GM21786 (cell line): ENCODE data around the gene SLC16A6.
A peak's percentile ranks its signal among the peaks of the same experiment; 100 is the strongest.
"Not testable (repeated sequence)": the region's sequence is repeated elsewhere in the genome, so short reads cannot be mapped to it uniquely, and the experiment has no call there.

Experiments
- ATAC-seq: cut with Tn5 transposase; IDR thresholded peaks from one replicate; pipeline ENCODE4 v1.9.1; 2021; ENCODE audit not compliant: unreplicated experiment

The SLC16A6 gene

DNA sequence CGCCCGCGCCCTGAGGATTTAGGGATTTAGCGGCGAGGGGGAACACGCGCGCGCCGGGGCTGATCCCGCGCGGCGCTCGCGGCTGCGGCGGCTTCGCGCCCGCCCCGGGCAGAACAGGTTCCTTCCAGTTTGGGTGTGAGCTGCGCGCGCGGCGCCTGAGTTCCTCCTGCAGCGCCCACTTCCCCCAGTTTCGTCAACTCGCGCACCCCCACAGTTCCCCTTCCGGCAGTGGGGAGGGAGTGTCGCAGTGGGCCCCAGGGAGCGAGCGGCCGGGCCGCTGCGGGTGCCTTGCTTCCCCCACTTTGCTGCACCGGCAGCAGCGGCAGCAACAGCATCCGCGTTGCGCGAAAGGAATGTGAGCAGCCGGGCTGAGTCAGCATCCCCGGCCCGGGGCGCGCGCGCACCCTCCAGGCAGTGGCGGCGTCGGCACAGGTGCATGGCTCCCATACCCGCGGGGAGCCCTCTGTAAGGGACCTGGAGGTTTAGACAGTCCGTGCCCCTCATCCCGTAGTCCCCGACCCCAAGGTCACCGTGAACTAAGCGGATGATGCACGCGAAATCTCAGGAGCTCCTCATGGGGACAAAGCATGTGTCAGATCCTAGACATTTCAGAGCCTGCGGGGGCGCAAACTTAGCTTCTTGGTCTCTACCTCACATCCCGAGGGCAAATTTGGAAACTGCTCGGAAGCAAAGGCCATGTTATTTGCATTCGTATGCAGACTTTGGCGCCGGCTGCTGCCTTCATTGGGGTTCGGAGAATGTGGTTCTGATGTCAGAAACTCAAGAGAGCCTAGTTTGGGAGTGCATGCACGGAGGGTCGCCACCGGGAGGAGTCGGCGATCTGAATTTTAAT lies 1.1 kb upstream of the SLC16A6 start:
- ATAC-seq = peak; percentile 53

DNA sequence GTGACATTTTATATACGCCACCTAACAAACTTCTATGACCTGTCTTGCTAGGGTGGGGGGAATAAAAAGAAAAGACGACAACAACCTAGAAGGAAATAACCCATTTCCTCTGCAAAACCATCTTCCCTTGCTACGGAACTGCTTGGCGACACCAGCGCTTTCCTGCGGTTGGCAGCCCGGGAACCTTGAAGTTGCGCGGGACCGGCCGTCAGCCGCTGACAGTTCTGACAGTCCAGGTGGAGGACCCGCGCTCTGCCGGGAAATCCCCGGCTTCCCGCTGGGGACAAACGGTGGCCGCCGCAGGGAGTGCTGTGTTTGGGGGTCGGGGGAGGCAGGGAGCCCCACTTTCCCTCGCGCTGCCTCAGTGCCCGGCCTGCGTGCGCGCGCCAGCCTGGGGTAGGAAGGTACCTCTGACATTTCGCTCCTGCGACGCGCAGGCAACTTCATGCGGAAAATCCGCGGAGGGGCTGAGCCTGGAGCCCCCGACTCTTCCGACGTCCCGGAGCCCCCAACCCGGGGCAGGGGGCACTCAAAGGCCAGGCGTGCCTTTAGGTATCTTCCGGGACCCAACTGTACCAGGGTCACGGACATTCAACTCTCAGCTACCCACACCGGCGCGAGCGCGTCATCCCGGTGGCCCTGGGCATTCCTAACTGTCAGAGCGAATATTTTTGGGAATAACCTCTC lies 516 bp downstream of the SLC16A6 start:
- no peak for ATAC-seq

DNA sequence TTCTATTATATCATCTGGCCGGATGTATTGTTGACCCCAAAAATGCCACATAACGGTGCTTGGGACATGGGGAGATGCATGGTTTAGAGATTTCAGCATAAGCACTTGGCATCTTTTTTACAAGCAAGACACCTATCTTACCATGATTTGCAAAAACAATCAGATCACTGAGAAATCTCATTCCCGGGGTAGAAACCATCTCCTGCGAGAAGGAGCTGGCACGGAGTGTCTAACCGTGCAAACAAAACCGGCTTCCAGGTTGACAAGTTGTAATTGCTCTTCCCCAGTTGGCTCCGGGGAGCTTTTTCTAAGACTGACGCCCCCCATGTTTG lies 1.0 kb downstream of the SLC16A6 start:
- no peak for ATAC-seq

DNA sequence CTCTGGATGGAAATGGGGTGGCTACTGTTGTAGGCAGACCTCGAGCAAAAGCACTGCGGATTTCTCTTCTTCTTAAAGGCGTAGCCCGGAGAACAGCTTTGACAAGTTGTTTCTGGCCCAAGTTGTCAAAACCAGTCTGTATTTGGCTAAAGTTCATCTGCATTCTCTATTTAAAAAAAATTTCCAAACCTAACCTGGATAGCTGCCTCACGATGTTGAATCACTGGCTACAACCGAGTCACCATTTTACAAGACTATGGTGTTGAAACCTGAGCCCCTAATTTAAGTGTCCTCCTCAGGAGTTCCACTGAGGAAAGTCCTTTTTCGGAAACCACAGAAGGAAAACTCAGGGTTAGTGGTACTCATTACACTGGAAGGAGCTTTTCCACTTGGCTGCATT lies 1.5 kb downstream of the SLC16A6 start:
- no peak for ATAC-seq

DNA sequence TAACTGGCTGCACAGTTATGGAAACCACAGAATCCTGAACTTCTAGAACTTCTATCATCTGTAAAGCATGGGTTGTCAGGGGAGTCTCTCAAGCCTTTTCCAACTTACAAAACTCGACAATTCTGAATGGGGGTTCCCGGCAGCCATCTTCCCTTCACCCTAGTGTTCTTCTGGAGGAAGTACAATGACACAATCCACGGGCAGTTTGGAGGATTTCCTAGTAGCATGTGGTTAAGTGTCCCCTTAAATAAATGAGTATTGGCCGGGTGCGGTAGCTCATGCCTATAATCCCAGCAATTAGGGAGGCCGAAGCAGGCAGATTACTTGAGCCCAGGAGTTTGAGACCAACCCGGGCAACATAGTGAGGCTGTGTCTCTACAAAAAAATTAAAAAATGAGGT lies 2.1 kb downstream of the SLC16A6 start:
- ATAC-seq = no peak

DNA sequence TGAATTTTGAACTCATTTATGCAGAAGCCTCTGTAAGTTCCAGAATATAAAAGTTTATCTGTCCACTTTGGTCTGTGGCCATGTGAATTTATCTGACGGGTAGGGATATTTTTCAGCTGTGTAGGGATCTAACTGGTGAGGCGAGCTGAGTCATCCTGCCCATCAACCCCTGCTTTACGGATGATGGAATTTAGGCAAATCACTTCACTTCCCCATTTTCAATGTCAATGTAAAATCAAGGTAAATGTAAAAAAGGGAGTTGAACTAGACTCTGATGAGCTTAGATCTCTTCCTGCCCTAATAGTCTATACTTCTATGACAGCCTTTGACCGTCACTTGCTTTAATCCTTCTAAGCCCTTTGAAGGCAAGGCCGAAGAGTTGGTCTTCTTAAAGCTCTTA lies 2.6 kb downstream of the SLC16A6 start:
- ATAC-seq = no peak

DNA sequence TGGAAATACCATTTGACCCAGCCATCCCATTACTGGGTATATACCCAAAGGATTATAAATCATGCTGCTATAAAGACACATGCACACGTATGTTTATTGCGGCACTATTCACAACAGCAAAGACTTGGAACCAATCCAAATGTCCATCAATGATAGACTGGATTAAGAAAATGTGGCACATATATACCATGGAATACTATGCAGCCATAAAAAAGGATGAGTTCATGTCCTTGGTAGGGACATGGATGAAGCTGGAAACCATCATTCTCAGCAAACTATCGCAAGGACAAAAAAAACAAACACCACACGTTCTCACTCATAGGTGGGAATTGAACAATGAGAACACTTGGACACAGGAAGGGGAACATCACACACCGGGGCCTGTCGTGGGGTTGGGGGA lies 9.0 kb downstream of the SLC16A6 start:
- not testable (repeated sequence) for ATAC-seq

DNA sequence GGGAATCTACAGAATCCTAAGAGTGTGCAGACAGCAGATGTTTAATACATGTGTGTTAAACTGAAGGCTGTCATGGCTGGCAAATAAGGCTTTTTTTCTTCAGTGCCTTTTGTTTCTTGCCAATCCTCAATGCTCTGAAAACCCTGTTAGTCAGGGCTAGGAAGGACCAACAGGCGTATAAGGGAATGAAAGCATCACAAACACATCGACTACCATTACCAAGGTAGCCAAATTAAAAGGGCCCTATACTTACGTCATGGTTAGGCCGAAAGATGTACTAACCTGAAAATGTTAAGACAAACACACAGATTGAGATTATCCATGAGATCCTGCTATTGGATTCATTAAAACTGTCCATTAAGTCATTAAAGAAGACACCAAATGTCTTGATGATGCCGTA lies 13.1 kb downstream of the SLC16A6 start:
- no peak for ATAC-seq

DNA sequence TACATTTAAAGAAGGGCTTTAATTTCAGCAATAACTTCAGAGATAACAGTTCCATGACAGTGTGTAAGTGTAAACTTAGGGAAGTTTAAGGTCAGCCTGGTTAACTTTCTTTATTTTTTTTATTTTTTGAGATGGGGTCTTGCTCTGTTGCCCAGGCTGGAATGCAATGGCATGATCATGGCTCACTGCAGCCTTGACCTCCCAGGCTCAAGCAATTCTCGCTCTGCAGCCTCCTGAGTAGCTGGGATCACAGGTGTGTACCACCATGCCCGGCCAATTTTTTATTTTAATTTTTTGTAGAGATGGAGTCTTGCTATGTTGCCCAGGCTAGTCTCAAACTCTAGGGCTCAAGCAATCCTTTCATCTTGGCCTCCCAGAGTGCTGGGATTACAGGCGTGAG lies 14.6 kb downstream of the SLC16A6 start:
- not testable (repeated sequence) for ATAC-seq

DNA sequence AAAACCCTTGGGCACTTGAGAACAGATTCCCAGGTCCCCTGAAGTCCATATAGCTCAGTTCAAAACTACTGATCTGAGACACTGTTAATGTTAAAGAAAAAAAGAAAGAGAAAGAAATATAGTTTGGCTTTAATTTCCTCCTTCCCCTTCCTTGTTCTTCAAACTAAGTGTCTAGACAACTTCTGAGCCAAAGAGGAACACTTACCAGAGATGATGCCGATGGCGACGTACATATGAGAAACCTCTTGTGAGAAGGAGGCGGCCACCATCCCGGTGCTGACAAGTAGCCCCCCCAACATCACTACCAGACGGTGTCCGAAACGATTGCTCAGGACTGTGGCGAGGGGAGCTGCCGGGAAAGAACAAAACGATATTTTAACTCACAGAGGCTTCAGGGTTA lies 17.2 kb downstream of the SLC16A6 start:
- no peak for ATAC-seq

DNA sequence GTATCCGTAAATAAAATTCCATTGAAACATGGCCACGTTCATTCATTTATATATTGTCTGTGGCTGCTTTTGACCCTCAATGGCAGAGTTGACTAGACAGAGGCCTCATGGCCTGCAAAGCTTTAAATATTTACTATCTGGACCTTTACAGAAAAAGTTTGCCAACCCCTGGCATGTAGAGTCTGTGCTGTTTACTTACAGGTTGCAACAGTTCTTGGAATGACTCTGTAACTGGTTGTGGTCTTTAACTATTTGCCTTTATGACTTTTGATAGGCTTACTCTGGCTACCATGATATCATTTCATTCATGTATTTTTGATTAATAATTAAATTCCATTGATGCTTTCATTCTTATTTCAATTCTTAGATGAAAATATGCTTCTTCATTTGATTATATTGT lies 25.1 kb downstream of the SLC16A6 start:
- not testable (repeated sequence) for ATAC-seq

DNA sequence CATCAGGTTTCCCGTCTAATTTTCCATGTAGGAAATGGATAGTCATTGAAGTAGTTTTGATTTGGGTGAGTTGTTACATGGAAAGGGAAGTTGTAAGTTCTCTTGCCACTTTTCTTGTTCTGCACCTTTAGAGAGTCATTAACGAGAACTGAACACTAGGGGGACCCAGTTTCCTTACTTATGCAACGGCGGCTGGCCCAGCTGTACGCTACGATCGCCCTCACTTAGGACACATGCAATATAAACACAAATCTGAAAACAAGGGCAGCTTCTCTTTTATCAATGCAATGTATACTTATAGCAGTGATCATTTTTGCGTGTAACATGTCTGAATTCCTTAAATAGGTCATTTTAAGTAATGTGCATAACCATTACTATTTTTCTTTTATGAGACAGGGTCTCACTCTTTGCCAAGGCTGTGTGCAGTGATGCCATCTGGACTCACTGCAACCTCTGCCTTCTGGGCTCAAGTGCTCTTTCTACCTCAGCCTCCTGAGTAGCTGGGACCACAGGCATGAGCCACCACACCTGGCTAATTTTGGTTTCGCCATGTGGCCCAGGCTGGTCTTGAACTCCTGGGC lies 27.7 kb downstream of the SLC16A6 start:
- peak; percentile 34 for ATAC-seq

DNA sequence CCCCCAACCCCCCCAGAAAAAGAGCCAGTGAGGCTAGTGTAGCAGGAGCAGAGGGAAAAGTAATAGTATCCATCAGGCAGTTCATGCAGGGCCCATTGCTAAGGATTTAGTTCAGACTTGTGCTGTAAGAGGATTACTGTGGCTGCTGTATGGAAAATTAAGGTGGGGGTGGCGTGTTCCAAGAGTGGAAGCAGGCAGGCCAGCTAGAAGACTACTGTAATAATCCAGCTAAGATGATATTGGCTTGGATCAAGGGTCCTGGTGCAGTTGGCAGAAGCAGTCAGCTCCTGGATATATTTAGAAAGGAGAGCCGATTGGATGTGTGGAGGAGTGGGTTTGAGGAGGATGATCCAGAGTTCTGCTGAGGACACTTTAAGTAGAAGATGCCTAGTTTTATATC lies 28.5 kb downstream of the SLC16A6 start:
- not testable (repeated sequence) for ATAC-seq

DNA sequence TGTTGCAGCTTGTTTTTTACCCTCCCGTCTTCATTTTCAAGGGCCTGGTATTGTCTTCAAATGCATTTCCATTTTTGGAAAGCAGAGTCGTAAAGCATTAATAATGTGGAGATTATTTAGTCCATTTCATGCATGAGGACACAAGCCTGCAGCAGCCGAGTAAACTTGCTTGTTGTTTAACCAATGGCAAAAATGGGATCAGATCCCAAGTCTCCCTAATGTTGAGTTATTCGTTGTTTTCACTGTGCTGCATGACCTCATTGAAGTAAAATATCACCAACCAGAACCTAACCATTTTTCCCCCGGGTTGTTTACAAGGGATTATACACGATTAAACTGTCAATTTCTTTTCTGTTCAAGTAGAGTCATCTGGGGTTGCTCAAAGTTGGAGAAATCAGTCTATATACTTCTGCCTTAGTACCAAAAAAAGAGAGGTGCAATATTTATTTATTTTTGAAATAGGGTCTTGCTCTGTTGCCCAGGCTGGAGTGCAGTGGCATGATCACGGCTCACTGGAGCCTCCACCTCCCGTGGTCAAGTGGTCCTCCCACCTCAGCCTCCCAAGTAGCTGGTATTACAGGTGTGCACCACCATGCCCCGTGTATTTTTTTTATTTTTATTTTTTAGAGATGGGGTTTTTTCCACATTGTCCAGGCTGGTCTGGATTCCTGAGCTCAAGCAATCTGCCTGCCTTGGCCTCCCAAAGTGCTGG lies 30.7 kb downstream of the SLC16A6 start:
- no peak for ATAC-seq

DNA sequence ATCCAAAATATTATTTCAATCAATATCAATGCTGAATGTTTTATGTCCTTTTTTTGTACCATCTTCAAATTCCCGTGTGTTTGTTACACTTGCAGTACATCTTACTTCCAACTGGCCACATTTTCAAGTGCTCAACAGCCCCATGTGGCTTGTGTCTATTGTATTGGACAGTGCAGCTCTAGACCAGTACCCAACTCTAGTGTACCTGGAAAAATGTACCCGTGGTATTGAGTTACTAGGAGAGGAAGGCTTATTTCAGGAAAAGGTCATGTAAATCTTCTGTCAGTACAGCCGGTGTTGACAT lies 31.3 kb downstream of the SLC16A6 start:
- ATAC-seq = not testable (repeated sequence)

DNA sequence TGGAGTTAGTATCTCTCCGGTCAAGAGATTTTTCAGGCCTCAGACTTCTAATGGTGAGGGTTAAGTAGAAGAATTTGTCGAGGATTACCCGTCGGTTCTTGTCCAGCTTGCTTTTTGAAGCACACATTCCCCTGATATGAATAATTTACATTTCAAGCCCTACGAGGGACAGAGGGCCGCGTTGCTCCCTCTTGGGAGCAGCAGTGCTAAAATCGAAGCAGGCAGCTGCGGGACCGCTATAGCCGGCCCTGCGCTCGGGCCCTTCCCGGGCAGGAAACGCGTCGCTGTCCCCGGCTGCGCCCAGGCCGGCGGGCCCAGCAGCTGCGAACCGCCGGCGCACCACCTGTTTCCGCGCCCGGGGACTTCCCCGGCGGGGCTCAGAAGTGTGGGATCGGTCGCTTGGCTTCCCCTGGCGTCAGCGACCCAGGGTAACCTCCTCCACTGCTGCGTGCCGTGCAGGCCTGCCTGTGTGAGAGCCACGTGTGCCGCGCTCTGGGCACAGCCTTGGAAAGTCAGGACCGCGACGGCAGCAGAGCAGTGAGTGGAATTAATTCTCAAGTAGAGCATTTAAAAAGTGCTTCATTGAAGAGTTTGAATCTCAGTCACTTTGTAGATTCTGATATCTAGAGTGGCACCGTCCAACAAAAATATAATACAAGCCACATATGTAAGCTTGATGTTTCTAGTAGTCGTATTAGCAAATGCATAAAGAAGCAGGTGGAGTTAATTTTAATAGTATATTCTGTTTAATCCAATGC lies 31.9 kb downstream of the SLC16A6 start:
- peak; percentile 93 for ATAC-seq

DNA sequence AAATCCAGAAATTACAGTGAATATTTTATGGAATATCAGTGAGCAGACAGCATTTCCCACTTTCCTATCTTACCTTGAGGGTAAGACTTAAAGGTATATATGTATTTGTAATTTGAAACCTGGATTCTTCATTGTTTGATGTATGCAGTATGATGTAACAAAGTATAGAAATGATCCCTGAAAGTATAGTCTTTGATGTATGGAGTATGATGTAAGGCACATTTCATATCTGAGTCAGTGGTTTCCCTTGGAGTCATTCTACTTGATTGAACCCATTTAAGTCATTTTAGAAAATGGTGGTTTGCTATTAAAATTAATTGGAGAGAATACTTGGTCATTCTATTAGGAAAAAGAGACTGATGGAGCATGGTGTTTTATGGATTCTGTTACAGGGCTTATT lies 33.0 kb downstream of the SLC16A6 start:
- ATAC-seq = no peak

DNA sequence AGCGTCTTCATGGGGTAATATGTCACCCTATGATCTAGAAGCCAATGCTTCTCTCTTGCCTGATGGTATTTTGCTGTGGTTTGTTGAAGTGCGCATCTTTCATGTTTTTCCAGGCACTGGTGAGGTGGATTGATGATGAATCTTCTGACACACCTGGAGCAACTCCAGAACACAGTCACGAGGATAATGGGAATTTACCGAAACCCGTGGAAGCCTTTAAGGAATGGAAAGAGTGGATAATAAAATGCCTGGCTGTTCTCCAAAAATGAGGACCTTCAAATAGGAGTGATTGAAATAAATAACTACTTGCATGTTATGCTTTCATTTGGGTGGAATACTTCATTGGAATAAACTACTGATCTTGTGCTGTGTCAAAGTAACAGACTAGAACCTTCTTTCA lies 34.2 kb downstream of the SLC16A6 start:
- ATAC-seq = not testable (repeated sequence)

DNA sequence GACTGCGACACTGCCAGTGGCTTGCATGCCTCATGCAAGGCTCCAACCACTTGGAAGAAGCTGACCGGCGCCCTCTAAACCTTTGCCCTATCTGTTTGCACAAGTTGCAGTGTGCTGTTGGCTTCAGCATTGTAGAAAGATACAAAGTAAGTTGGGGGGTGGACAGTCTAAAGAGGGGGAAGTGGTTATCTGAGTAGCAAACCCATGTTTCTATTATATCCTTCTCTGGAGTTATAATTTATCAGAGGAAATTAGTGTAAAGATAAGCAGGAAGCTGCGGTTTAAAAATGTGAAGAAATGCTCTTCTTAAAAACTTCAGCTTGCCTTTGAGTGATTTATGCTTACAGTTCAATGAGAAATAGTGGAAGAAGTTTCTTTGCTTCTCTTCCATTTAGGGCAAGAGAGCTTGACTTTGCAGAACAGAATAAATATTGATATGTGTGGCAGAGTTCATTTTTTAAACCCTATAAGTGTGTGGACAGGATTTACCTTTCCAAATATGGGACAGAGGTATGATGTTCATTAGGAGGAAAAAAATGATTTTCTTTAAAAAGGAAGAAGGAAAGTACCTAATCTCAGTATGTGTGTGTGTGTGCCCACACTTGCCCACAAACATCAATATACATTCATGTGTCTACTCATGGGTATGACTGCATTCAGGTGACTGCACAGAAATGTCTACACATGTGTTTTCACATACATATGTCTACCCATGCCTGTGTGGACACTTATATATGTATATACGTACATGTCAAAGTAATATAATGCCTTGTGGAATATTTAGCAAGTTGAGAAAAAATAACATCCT lies 35.0 kb downstream of the SLC16A6 start:
- ATAC-seq = no peak

DNA sequence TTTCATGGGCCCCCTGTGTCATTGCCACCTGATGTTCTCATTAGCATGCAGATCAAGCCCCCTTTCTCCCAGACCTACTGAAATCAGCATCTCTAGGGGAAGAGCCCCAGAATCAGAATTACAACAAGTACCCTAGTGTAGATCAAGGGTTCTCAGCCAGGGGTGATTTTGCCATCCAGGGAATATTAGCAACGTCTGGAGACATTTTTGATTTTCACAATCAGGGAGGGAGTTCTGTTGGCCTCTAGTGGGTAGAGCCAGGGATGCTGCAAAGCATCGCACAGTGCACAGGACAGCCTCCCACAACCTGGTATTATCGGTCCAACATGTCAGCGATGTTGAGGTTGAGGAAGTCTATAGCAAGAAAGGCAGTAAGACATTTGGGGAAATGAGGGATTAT lies 35.8 kb downstream of the SLC16A6 start:
- ATAC-seq = no peak
